Fibroblast of villous mesenchyme (primary cell): ENCODE measurements around the gene GNAL. TPM values are rescaled to one million over a fixed set of nuclear protein-coding genes. Genes with fewer than 3 reads are reported as not detected.
"Not testable (repeated sequence)": the region's sequence is repeated elsewhere in the genome, so short reads cannot be mapped to it uniquely, and the experiment has no call there.

Experiments used
- DNase-seq: peaks from one replicate; pipeline ENCODE4 v3.0.0-alpha.2; 2010; ENCODE audit warnings: low read depth
- H3K4me3 ChIP-seq: 2 replicates; pipeline ENCODE4 v1.5.1; 2011; ENCODE audit warnings: low read depth, mild to moderate bottlenecking, low read length
- CTCF ChIP-seq: IDR thresholded peaks from 2 replicates; pipeline ENCODE4 v1.5.1; 2012; ENCODE audit warnings: low read depth, mild to moderate bottlenecking, low read length; ENCODE audit not compliant: insufficient read depth
- total RNA-seq: library from RNA; depleted of rRNA; stranded (reverse); fragments of >200 nt; gene quantifications from 2 replicates; pipeline ENCODE4 v1.2.3, GENCODE V29; 2012

GNAL gene
- total RNA-seq, 1 donor, result under 0.01 TPM

- DNase-seq, result no peak
- no peak for TF ChIP-seq CTCF
Measured at GRCh38 chr18:11695736-11696135, 6.7 kb downstream of the GNAL start.

DNA sequence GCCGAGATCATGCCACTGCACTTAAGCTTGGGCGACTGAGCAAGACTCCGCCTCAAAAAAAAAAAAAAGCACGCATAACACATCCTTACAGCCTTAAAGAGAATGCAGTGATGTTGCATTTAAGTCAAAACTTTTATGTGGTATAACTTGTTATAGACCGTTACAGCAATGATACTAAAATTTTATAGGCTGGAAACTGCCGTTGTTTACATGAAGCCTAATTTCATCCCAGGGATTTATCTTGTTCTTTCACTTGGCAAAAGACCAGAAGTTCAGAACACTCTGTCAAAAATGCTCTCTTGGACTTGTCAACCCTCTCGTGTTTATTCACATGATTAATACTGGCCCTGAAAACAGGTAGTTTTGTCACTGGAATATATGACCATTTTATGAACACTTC lies 7.4 kb downstream of the GNAL start:
- DNase-seq, result no peak
- no peak overlapping the region for H3K4me3 ChIP-seq
- TF ChIP-seq CTCF, result no peak

More at GRCh38 chr18:11695736-11696135, 6.7 kb downstream of the GNAL start:
- H3K4me3 ChIP-seq, result no peak overlapping the region

DNA sequence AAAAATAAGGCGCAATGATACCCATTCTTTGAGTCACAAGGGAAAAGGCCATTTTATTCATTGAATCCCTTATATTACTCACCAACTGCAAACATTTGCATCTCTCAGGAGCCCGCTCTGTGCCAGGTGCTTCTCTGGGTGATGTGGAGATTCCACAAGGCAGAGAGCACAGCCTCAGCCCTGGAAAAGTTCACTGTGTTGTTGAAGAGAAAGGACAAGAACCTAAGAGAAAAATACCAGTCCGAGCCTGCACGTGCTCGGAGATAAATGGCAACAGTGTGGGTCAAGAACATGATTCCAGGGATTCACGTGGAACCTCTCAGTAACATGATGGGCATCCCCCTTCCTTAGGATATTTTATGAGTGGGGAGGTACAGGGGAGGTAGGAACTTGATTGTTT lies 11.8 kb downstream of the GNAL start:
- no peak for DNase-seq
- H3K4me3 ChIP-seq, result no peak overlapping the region
- no peak for TF ChIP-seq CTCF

DNA sequence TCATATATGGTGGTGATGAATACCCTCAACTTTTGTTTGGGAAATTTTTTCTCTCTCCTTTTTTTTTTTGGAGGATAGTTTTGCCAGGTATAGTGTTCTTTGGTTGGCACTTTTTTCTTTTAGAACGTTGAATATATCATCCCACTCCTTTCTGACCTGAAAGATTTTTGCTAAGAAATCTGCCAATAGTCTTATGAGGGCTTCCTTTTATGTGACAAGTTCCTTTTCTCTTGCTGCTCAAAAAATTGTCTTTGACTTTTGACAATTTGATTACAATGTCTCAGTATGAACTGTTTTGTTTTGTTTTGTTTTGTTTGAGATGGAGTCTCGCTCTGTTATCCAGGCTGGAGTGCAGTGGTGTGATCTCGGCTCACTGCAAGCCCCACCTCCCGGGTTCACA lies 21.5 kb downstream of the GNAL start:
- TF ChIP-seq CTCF, result no peak
- DNase-seq, result no peak
- H3K4me3 ChIP-seq, result no peak overlapping the region

GRCh38 chr18:11713756-11714155 lies 24.7 kb downstream of the GNAL start:
- TF ChIP-seq CTCF, result no peak
- H3K4me3 ChIP-seq, result no peak overlapping the region
- DNase-seq, result no peak

- H3K4me3 ChIP-seq, result no peak overlapping the region
- DNase-seq, result no peak
- TF ChIP-seq CTCF, result no peak
Measured at GRCh38 chr18:11714244-11714918, 25.3 kb downstream of the GNAL start.

GRCh38 chr18:11716767-11717315 lies 27.8 kb downstream of the GNAL start:
- not testable (repeated sequence) for DNase-seq, H3K4me3 ChIP-seq
